ENCODE measurements around the gene DIO1.
A peak's percentile ranks its signal among the peaks of the same experiment; 100 is the strongest.
"Not testable (repeated sequence)": the region's sequence is repeated elsewhere in the genome, so short reads cannot be mapped to it uniquely, and the experiment has no call there.

Gene DIO1

DNA sequence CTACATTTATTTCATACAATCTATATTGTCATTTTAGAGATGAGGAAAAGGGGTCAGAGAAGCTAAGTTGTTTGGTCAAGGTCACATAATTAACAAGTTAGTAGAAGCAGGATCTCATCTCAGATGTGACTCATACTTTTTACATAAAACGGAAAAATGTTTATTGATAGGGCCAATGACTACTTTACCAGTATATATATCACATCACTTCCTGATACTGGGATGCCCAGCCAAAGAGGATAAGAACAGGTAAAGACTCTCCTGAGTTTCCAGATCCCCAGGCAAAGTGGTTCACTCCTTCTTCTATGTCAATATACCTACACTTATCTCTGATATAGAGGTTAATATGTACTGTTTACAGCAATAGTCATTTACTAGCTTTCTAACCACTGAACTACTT is 25.4 kb upstream of the DIO1 start:
- TF ChIP-seq, protein P1, sequence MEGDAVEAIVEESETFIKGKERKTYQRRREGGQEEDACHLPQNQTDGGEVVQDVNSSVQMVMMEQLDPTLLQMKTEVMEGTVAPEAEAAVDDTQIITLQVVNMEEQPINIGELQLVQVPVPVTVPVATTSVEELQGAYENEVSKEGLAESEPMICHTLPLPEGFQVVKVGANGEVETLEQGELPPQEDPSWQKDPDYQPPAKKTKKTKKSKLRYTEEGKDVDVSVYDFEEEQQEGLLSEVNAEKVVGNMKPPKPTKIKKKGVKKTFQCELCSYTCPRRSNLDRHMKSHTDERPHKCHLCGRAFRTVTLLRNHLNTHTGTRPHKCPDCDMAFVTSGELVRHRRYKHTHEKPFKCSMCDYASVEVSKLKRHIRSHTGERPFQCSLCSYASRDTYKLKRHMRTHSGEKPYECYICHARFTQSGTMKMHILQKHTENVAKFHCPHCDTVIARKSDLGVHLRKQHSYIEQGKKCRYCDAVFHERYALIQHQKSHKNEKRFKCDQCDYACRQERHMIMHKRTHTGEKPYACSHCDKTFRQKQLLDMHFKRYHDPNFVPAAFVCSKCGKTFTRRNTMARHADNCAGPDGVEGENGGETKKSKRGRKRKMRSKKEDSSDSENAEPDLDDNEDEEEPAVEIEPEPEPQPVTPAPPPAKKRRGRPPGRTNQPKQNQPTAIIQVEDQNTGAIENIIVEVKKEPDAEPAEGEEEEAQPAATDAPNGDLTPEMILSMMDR (IDR thresholded peaks at IDR 0.05; ENCODE audit: insufficient read depth, low read depth, low read length, missing control alignments): no peak
- DNase-seq (ENCODE audit: low read depth): no peak
- H3K4me3 ChIP-seq (ENCODE audit: low read depth, low read length): no peak overlapping the region

DNA sequence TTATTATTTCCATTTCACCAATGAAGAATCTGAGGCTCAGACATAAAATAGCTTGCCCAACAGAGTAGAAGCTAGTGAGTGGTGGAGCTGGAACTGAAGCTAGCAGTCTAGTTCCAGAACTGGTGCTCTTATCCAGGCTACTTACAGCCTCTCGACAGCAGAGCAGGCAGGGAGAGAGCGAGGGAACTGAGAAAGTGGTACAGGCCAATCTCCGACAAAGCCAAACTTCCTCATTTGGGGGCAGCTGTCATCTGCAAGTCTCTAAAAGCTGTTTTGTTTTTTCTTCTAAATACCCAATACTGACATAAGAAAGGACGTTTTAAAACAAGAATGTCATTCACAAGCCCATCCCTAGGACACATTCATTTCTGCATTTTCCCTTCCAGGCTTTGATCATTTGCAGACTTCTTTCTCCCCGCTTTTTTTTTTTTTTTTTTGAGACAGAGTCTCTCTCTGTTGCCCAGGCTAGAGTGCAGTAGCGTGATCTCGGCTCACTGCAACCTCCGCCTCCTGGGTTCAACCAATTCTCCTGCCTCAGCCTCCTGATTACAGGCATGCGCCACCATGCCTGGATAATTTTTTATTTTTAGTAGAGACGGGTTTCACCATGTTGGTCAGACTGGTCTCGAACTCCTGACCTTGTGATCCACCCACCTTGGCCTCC is 24.4 kb upstream of the DIO1 start:
- peak; percentile 27 for DNase-seq (ENCODE audit: low read depth)
- no peak overlapping the region for H3K4me3 ChIP-seq (ENCODE audit: low read depth, low read length)
- TF ChIP-seq, protein P1 (IDR thresholded peaks at IDR 0.05; ENCODE audit: insufficient read depth, low read depth, low read length, missing control alignments): no peak

DNA sequence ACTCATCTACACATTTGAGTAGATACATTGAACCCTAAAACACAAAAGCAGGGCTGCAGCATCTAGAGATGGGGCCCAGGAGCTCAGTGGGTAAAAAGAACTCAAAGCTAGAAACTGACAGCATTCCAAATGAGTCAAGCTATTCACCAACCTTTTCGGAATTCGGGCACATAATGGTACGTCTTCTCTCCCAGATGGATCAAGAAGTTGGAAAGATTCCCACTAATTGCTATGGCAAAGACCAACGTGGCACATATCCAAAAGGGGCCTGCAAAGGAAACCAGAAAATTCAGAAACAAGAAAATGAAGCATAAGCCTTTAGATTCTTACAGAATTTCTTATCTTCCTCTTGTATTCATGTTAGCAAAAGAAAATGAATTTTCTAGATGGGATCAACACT is 22.8 kb upstream of the DIO1 start:
- H3K4me3 ChIP-seq (ENCODE audit: low read depth, low read length): no peak overlapping the region
- TF ChIP-seq, protein P1 (IDR thresholded peaks at IDR 0.05; ENCODE audit: insufficient read depth, low read depth, low read length, missing control alignments): no peak
- DNase-seq (ENCODE audit: low read depth): no peak

DNA sequence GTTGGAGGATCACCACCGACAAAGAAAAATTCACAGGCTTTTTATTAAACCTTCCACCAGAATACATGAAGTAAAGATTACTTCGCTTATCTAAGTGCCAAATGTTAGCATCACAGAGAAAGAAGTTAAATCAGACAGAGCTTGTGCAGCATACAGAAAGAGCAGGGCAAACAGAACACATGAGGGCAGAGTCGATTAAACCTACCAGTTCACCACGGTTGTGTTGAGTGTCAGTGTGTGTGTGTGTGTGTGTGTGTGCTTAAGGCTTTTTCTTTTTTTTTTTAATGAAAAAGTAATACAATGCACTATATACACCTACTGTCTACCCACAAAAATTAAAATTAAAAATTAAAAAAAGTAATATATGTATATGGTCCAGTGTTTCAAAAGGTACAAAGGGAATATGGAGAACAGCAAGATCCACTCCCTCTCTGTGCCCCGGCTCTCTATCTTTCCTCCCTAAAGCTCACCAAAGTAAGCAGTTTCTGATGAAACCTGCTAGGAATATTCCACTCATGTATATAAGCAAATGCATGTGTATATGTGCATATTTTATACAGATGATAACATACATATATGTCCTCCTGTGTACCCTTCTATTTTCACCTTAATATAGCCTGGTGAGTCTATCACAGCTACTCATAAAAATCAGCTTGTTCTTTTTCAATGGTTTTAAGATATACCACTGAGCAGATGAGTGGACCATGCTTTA is 22.1 kb upstream of the DIO1 start:
- no peak for DNase-seq (ENCODE audit: low read depth)
- H3K4me3 ChIP-seq (ENCODE audit: low read depth, low read length): no peak overlapping the region
- TF ChIP-seq, protein P1 (IDR thresholded peaks at IDR 0.05; ENCODE audit: insufficient read depth, low read depth, low read length, missing control alignments): no peak

DNA sequence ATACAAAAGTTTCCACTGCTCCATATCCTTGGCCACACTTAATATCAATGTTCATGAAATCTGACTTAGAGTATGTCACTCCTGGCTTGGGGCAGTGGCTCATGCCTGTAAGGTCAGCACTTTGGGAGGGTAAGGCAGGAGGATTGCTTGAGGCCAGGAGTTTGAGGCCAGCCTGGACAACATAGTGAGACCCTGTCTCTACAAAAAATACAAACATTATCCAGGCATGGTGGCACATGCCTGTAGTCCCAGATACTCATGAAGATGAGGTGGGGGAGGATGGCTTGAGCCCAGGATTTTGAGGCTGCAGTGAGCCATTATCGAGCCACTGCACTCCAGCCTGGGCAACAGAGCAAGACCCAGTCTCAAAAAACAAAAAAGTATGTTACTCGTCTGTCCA is 18.8 kb upstream of the DIO1 start:
- not testable (repeated sequence) for H3K4me3 ChIP-seq (ENCODE audit: low read depth, low read length); DNase-seq (ENCODE audit: low read depth)

DNA sequence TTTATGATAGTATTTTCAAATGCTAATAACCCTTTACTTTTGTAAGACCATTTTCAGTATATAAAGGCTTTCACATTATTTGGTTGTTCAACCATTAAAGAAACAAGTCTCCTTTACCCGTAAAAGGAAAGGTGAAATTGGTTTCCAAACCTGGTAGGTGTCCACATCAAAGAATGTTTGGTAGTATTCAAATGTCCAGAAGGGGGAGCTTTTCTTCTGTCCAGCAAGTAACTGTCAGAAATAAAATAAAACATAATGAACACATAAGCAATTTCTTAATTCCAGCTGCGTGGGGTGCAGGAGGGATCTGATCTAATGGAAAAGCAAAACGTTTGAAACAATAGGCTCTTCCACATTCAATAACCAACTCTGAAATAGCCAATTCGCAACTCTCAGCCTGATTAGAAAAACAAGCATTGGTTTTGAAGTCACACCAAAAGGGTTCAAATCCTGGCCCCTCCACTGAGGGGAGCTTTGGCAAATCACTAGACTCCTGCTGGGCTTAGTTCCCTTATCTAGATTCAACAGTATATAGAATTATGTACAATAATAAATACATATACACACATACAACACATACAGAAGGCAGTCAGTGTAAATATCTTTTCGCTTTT is 15.4 kb upstream of the DIO1 start:
- DNase-seq (ENCODE audit: low read depth): peak; percentile 72
- TF ChIP-seq, protein P1 (IDR thresholded peaks at IDR 0.05; ENCODE audit: insufficient read depth, low read depth, low read length, missing control alignments): peak; percentile 44

DNA sequence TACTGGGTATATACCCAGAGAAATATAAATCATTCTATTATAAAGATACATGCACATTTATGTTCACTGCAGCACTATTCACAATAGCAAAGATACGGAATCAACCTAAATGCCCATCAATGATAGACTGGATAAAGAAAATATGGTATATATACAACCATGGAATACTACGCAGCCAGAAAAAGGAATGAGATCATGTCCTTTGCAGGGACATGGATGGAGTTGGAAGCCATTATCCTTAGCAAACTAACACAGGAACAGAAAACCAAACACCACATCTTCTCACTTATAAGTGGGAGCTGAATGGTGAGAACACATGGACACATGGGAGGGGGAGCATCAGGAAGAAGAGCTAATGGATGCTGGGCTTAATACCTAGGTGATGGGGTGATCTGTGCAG is 12.1 kb upstream of the DIO1 start:
- not testable (repeated sequence) for H3K4me3 ChIP-seq (ENCODE audit: low read depth, low read length); DNase-seq (ENCODE audit: low read depth)

More for the DNA sequence above, 15.4 kb upstream of the DIO1 start:
- no peak overlapping the region for H3K4me3 ChIP-seq (ENCODE audit: low read depth, low read length)

DNA sequence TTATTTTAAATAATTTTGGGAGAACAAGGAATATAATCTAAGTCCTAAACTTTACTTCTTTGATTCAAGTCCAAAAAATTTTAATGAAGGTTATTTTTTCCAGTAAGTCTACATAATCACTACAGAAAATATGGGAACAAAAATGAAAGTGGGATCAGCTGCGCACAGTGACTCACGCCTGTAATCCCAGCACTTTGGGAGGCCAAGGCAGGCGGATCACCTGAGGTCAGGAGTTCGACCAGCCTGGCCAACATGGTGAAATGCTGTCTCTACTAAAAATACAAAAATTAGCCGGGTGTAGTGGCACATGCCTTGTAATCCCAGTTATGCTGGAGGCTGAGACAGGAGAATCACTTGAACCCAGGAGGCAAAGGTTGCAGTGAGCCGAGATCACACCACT is 10.4 kb upstream of the DIO1 start:
- not testable (repeated sequence) for DNase-seq (ENCODE audit: low read depth)

More for the DNA sequence above, 10.4 kb upstream of the DIO1 start:
- not testable (repeated sequence) for H3K4me3 ChIP-seq (ENCODE audit: low read depth, low read length)

Measured in GM12865 (cell line).